MM.1S (cell line): ENCODE measurements around the gene TRIOBP.

Experiments
- CTCF ChIP-seq: fragments of 300-600 bp; sonication (generic); IDR thresholded peaks from 2 replicates; pipeline ENCODE4 v1.5.1; 2016; ENCODE audit warnings: antibody characterized with exemption, low read length, mixed read lengths
- EZH2 ChIP-seq: fragments of 300-600 bp; sonication (generic); optimal IDR thresholded peaks from 2 replicates; pipeline ENCODE3; 2017; ENCODE audit warnings: low read depth, mild to moderate bottlenecking, antibody characterized with exemption, low read length, mixed read lengths

GRCh38 chr22:37705205-37705604 is 8.4 kb downstream of the TRIOBP start:
- no peak for TF ChIP-seq CTCF
- no peak for TF ChIP-seq EZH2
